GM10847 (cell line): ENCODE data around the gene ZNF91.

ENCODE experiments used
- POLR2A ChIP-seq: IDR thresholded peaks from 2 replicates; pipeline ENCODE4 v1.6.1; 2011; ENCODE audit not compliant: insufficient read length; ENCODE audit errors: extremely low read depth

ZNF91 gene

DNA sequence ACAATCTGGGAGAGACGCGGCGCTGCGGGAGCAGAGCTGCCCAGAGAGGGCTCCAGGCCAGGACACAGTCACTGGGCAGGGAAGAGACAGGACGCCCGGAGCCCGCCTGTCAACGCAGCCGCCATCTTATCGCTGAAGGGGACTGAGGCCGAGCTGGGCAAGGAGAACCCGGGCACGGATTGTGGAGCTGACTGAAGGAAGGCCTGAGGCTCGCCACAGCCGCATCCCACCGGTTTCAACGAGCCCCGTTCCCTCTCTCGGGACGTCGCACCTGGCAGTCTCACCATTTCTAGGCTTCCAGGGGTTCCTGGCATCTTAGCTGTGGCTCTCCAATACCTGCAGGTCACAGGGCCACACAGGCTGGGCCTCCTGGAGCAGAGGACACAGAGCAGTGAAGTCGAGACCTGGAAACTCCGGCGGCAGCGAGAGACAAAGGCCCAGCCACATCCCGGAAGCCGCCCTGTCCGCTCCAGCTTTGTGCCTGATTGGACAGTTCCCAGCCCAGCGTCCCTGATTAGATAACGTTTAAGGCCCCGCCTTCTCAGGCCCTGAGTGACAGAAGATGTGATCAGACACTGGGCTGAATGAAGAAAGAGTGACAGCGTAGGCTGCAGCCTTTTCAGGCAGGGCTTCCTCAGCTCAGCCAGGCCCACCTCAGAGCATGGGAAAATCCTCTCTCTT, at the start of gene ZNF91:
Gene ZNF91 (minus strand): TSS at position 431 of the 681 bp plus-strand sequence. CDS start 117 bp downstream, at position 314.
- peak; percentile 79 for TF ChIP-seq POLR2A

GRCh38 chr19:23440791-23441190, 45.5 kb upstream of the ZNF91 start:
- no peak for TF ChIP-seq POLR2A

DNA sequence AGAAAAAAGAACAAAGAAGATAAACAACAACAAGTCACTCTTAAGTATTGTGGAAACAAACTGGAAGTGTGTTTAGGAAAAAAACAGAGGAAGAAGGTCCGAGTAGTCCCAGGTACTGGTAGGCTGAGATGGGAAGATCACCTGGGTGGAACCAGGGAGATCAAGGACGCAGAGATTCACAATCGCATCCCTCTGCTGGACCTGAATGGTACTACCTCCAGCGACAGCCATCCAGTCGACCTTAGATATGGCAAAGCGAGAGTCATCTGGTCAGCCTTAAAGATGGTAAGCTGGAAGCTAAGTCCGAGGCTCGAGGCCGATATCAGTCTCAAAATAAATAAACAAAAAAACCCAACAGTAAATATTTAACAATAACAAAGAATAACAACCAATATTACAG, 44.9 kb upstream of the ZNF91 start:
- TF ChIP-seq POLR2A, result no peak

GRCh38 chr19:23439623-23440022, 44.4 kb upstream of the ZNF91 start:
- TF ChIP-seq POLR2A, result no peak

GRCh38 chr19:23437901-23438300, 42.6 kb upstream of the ZNF91 start:
- no peak for TF ChIP-seq POLR2A

- TF ChIP-seq POLR2A, result no peak
These were observed 41.7 kb upstream of the ZNF91 start for GRCh38 chr19:23436944-23437343.

DNA sequence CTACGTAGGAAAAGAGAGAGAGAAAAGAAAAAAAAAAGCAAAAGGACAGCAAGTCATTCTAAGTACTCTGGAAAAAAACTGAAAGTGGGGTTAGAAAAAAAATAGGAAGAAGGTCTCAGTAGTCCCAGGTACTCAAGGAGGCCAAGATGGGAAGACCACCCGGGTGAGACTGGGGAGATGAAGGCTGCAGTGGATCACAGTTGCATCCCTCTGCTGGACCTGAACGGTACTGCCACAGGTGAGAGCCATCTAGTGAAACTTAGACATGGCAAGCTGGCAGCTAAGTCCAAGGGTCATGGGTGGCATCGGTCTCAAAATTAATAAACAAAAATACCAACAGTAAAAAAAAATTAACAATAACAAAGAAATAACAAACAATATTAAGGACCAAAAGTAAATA, 41.0 kb upstream of the ZNF91 start:
- no peak for TF ChIP-seq POLR2A

GRCh38 chr19:23420824-23421223, 25.6 kb upstream of the ZNF91 start:
- TF ChIP-seq POLR2A, result no peak

DNA sequence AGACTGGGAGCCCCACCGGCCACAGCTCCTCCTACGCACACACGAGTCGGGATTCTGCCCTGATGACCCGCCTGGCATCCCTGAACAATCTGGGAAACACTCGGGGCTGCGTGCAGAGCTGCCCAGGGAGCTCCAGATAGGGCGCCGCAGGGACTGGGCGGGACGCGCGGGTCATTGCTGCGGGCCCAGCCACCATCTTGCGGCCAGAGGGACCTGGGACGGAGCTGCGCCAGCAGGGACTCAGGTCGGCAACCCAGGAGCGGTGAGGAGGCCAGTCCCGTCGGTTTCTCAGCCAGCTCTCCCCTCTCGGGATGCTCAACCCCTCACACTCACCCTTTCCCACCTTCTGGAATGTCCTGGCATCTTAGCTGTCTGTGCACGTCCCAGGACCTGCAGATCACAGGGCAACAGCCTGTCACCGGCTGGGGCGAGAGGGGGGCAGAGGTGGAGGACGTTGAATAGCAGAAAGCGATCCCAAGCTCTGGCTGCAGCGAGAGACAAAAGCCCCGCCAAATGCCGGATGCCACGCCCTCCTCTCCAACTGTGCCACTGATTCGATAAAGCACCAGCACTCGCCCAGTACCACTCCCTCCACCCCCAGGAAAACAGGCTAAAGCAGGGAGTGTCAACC, 20.4 kb upstream of the ZNF91 start:
- TF ChIP-seq POLR2A, result no peak

GRCh38 chr19:23415034-23415433, 19.8 kb upstream of the ZNF91 start:
- TF ChIP-seq POLR2A, result no peak

GRCh38 chr19:23410155-23410554, 14.9 kb upstream of the ZNF91 start:
- no peak for TF ChIP-seq POLR2A

- TF ChIP-seq POLR2A, result no peak
These were observed 14.2 kb upstream of the ZNF91 start for GRCh38 chr19:23409392-23410048.

GRCh38 chr19:23407616-23408133, 12.4 kb upstream of the ZNF91 start:
- TF ChIP-seq POLR2A, result no peak

- no peak for TF ChIP-seq POLR2A
These were observed 11.4 kb upstream of the ZNF91 start for GRCh38 chr19:23406721-23407120.

DNA sequence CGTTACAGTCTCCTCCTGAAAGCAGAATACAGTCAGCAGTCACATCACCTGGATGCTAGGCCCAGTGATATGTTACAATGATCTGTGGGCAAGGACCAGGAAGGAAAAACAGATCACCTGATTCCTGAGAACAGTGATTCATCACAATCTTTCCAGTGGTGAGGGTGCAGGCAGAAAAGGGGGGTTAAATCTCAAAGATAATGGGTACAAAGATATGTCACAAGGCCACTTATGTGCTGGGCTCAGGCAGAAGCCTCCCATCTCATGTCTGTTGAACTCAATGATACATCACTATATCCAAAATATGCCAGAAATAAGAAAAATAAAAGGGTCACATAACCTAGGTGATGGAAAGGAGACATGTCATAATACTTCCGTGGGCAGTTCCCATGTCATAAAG, 10.8 kb upstream of the ZNF91 start:
- no peak for TF ChIP-seq POLR2A

DNA sequence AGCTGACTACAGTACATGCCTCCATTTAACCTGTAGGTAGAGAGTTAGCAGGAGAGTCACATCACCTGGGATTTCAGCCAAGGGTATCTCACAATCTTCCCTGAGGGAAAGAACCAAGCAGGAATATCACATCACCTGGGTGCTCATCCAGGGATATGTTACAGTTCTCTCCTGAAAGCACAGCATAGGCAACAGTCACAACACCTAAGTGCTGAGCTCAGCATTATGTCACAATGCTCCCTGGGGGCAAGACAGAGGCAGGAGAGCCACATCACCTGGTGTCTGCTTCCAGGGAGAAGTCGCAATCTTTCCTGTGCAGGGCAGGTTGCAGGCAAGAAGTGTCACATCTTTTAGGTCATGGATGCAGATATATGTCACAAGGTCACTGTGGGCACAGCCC, 9.4 kb upstream of the ZNF91 start:
- TF ChIP-seq POLR2A, result no peak
